Parathyroid adenoma (tissue), 2 donors: Measurements from ENCODE around the gene TUFT1.

Experiments
- H2AFZ ChIP-seq: fragments of 300-600 bp; sonication (generic); one replicate; pipeline ENCODE4 v1.7.0; 2017; ENCODE audit warnings: antibody characterized with exemption, mild to moderate bottlenecking
- H3K27ac ChIP-seq: fragments of 300-600 bp; sonication (generic); one replicate; pipeline ENCODE4 v1.7.0; 2017
- H3K27me3 ChIP-seq: fragments of 300-600 bp; sonication (generic); one replicate; pipeline ENCODE4 v1.7.0; 2017; ENCODE audit warnings: low read length; ENCODE audit not compliant: control insufficient read depth, insufficient read depth
- H3K36me3 ChIP-seq: fragments of 300-600 bp; sonication (generic); one replicate; pipeline ENCODE4 v1.7.0; 2017; ENCODE audit warnings: low read length; ENCODE audit not compliant: control insufficient read depth, insufficient read depth
- H3K4me1 ChIP-seq: fragments of 300-600 bp; sonication (generic); one replicate; pipeline ENCODE4 v1.7.0; 2017; ENCODE audit warnings: control low read depth
- H3K4me2 ChIP-seq: fragments of 300-600 bp; sonication (generic); one replicate; pipeline ENCODE4 v1.7.0; 2017; ENCODE audit warnings: low read length
- H3K4me3 ChIP-seq: fragments of 300-600 bp; sonication (generic); one replicate; pipeline ENCODE4 v1.7.0; 2017; ENCODE audit warnings: low read depth, low read length
- H3K79me2 ChIP-seq: fragments of 300-600 bp; sonication (generic); one replicate; pipeline ENCODE4 v1.7.0; 2017; ENCODE audit warnings: control low read depth
- H3K9ac ChIP-seq: fragments of 300-600 bp; sonication (generic); one replicate; pipeline ENCODE4 v1.7.0; 2017; ENCODE audit warnings: mild to moderate bottlenecking
- H3K9me3 ChIP-seq: fragments of 300-600 bp; sonication (generic); one replicate; pipeline ENCODE4 v1.7.0; 2017; ENCODE audit warnings: low read length; ENCODE audit not compliant: control insufficient read depth
- CTCF ChIP-seq: fragments of 300-600 bp; sonication (generic); IDR thresholded peaks from one replicate; pipeline ENCODE4 v1.7.0; 2017; ENCODE audit warnings: antibody characterized with exemption, mild to moderate bottlenecking
- donor health status: primary hyperparathyroidism.

Gene TUFT1

DNA sequence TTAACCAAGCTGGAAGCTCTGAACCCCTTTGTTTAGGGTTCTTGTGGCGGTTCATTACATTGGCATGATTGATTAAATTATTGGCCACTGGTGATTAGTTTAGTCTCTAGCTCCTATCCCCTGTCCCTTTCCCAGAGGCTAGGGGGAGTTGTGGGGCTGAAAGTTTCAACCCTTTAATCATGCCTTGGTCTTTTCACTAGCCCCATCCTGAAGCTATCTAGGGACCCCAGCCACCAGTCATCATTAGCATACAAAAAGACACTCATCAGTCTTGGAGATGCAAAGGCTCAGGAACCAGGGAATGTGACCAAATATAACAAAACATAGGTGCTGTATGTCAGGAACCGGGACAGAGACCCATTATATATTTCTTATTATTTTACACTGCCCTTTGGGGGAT lies 37.1 kb downstream of the TUFT1 start:
- Histone ChIP-seq H3K4me3 (no peak overlapping the region), H3K27ac (no peak overlapping the region), H2AFZ (no peak overlapping the region), H3K4me2 (no peak overlapping the region), H3K36me3 (no peaks in the 10 kb centered on the region), H3K27me3 (no peaks in the 10 kb centered on the region), H3K9ac (no peak overlapping the region), H3K9me3 (no peaks in the 10 kb centered on the region), H3K79me2 (no peaks in the 10 kb centered on the region), H3K4me1 (peaks cover 16% of the 10 kb centered on the region)
- TF ChIP-seq CTCF = no peak

GRCh38 chr1:151578941-151579340 lies 38.8 kb downstream of the TUFT1 start:
- Histone ChIP-seq H3K4me1 (peaks cover 18% of the 10 kb centered on the region), H3K79me2 (no peaks in the 10 kb centered on the region), H3K9me3 (no peaks in the 10 kb centered on the region), H3K4me2 (no peak overlapping the region), H3K9ac (no peak overlapping the region), H3K36me3 (no peaks in the 10 kb centered on the region), H3K27me3 (no peaks in the 10 kb centered on the region), H3K4me3 (no peak overlapping the region), H3K27ac (no peak overlapping the region), H2AFZ (no peak overlapping the region)
- TF ChIP-seq CTCF = no peak

DNA sequence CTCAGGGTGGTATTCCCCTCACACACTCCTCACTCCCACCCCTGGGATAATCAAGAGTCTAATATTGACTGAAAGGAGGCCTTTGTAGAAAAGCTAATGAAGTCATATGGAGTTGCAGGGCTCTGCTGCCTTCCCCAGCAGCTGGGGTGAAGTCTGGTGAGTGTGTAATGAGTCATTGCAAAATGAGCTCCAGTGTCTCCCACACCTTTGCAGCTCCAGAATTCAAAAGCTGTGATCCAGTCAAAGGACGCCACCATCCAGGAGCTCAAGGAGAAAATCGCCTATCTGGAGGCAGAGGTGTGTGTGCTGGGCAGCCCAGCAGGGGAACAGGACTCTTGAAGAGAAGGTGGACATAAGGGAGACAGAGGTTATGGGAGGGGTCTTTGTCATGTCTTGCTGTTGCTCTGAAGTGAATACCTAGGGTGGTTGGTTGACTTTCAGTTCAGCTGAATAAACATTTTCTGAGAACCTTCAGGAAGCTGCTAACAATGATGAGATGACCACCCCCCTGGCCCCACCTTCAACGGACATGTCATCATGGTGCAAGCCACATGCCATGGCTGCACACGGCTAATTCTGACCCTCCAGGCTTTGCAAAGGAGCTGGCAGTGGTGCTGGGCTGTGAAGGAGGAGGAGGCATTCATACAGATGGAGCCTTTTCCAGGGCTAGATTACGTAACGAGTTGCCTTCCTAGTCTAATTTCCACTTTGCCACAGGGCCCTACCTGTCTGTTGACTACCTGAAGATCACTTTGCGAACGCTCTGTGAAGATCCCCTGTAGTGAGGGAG lies 39.5 kb downstream of the TUFT1 start:
- Histone ChIP-seq H3K27ac (no peak overlapping the region), H3K4me1 (peaks cover 22% of the 10 kb centered on the region), H2AFZ (no peak overlapping the region), H3K4me2 (no peak overlapping the region), H3K4me3 (no peak overlapping the region), H3K36me3 (no peaks in the 10 kb centered on the region), H3K27me3 (no peaks in the 10 kb centered on the region), H3K9me3 (no peaks in the 10 kb centered on the region), H3K79me2 (no peaks in the 10 kb centered on the region), H3K9ac (no peak overlapping the region)
- no peak for TF ChIP-seq CTCF

GRCh38 chr1:151581451-151581850 lies 41.3 kb downstream of the TUFT1 start:
- Histone ChIP-seq H3K9ac (no peak overlapping the region), H3K4me1 (peaks cover 13% of the 10 kb centered on the region), H3K4me2 (no peak overlapping the region), H2AFZ (no peak overlapping the region), H3K27ac (peak overlapping the region; percentile 80), H3K4me3 (no peak overlapping the region), H3K9me3 (no peaks in the 10 kb centered on the region), H3K79me2 (no peaks in the 10 kb centered on the region), H3K36me3 (no peaks in the 10 kb centered on the region), H3K27me3 (no peaks in the 10 kb centered on the region)
- TF ChIP-seq CTCF = no peak

DNA sequence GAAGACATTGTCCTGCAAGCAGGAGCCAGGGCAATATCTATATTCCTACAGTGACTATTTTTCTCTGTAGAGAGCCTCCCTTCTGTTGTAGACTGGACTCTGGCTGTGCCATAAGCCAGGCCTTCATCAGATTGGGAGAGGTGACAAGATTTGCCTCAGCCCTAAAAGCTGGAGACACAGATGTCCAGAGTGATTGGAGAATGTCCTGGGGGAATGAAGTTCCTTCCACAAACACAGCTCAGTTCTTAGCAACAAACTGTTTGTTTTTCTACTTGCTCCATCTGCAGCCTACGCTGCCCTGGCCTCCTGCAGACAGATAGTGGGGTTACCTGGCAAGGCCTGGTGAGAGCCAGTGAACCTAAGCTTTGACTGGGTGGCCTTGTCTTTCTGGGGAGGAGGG lies 41.8 kb downstream of the TUFT1 start:
- no peaks in the 10 kb centered on the region for H3K79me2 ChIP-seq
- no peak overlapping the region for H3K4me2 ChIP-seq
- H3K4me3 ChIP-seq = no peak overlapping the region
- H3K4me1 ChIP-seq = peaks cover 13% of the 10 kb centered on the region
- H3K9ac ChIP-seq = no peak overlapping the region
- no peaks in the 10 kb centered on the region for H3K27me3 ChIP-seq
- H2AFZ ChIP-seq = no peak overlapping the region
- H3K9me3 ChIP-seq = no peaks in the 10 kb centered on the region
- H3K36me3 ChIP-seq = no peaks in the 10 kb centered on the region
- peak overlapping the region; percentile 80 for H3K27ac ChIP-seq
- no peak for TF ChIP-seq CTCF
